ENCODE measurements around the gene PPP4R3B. TPM values are rescaled to one million over a fixed set of nuclear protein-coding genes. Genes with fewer than 3 reads are reported as not detected.

PPP4R3B gene
- total RNA-seq, 1 experiment from 2014 or later, result 40.8 TPM

- TF ChIP-seq ELF1 (IDR thresholded peaks at IDR 0.05; ENCODE audit: borderline replicate concordance, low read depth) (no peak), CBX3 (IDR thresholded peaks at IDR 0.05; ENCODE audit: low read depth) (no peak), YY1 (IDR thresholded peaks at IDR 0.05; ENCODE audit: extremely low read depth, insufficient replicate concordance, low read depth, low read length) (no peak), MAX (IDR thresholded peaks at IDR 0.05) (no peak), EGR1 (IDR thresholded peaks at IDR 0.05; ENCODE audit: low read depth) (no peak), SP1 (IDR thresholded peaks at IDR 0.05; ENCODE audit: low read depth) (no peak), JUND (IDR thresholded peaks at IDR 0.05) (no peak), CEBPB (IDR thresholded peaks at IDR 0.05; ENCODE audit: low read depth) (no peak), SRF (IDR thresholded peaks at IDR 0.05; ENCODE audit: low read depth) (no peak), SIN3A (IDR thresholded peaks at IDR 0.05; ENCODE audit: low read depth) (no peak), EZH2phosphoT487 (IDR thresholded peaks at IDR 0.05; ENCODE audit: borderline replicate concordance) (no peak)
- TF ChIP-seq, protein P1, sequence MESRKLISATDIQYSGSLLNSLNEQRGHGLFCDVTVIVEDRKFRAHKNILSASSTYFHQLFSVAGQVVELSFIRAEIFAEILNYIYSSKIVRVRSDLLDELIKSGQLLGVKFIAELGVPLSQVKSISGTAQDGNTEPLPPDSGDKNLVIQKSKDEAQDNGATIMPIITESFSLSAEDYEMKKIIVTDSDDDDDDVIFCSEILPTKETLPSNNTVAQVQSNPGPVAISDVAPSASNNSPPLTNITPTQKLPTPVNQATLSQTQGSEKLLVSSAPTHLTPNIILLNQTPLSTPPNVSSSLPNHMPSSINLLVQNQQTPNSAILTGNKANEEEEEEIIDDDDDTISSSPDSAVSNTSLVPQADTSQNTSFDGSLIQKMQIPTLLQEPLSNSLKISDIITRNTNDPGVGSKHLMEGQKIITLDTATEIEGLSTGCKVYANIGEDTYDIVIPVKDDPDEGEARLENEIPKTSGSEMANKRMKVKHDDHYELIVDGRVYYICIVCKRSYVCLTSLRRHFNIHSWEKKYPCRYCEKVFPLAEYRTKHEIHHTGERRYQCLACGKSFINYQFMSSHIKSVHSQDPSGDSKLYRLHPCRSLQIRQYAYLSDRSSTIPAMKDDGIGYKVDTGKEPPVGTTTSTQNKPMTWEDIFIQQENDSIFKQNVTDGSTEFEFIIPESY (IDR thresholded peaks at IDR 0.05; ENCODE audit: extremely low read depth, insufficient replicate concordance, low read length), result no peak
Measured at GRCh38 chr2:55556809-55557208, 60.6 kb downstream of the PPP4R3B start (continued).

GRCh38 chr2:55555977-55556376 lies 61.4 kb downstream of the PPP4R3B start:
- intact Hi-C loops (cut with micrococcal nuclease), result no loop called here
- ATAC-seq (no peak), DNase-seq (ENCODE audit: low read depth, low spot score) (no peak)
- Histone ChIP-seq H3K4me3 (replicated peaks in 1 of 2; ENCODE audit: low read depth in 1 of 2, low read length in 2 of 2) (no peak overlapping the region), H3K4me2 (ENCODE audit: low read length) (peak overlapping the region; percentile 62), H3K9ac (ENCODE audit: low read length) (no peak overlapping the region), H3K79me2 (ENCODE audit: insufficient read depth, low read length) (no peaks in the 10 kb centered on the region), H3K4me1 (ENCODE audit: control insufficient read depth in 1 of 2, insufficient read depth in 2 of 2, low read length in 2 of 2) (peaks cover 10 to 14% of the 10 kb centered on the region in 2 experiments), H3K27me3 (ENCODE audit: insufficient read depth, low read length) (no peaks in the 10 kb centered on the region), H4K20me1 (ENCODE audit: insufficient read depth) (0 out of 2 replicates have a peak, but pooled peaks cover 3% of the 10 kb centered on the region), H3K27ac (ENCODE audit: low read depth, low read length) (no peak overlapping the region), H2AFZ (ENCODE audit: low read depth, low read length, poor library complexity, severe bottlenecking) (no peak overlapping the region), H3K36me3 (ENCODE audit: control insufficient read depth in 1 of 2, insufficient read depth in 2 of 2, low read length in 2 of 2) (peaks cover 10 to 13% of the 10 kb centered on the region in 2 experiments; a peak in 3 of 4 replicates), H3K9me2 (ENCODE audit: insufficient read depth) (no peaks in the 10 kb centered on the region), H3K9me3 (ENCODE audit: control insufficient read depth in 1 of 2, insufficient read depth in 1 of 2, low read depth in 1 of 2, low read length in 2 of 2) (peaks cover 0 to 1% of the 10 kb centered on the region in 2 experiments; a peak in 2 of 4 replicates)
- ChIA-PET CTCF (no interaction called here), POLR2A (no interaction called here), RAD21 (ENCODE audit: low non-redundant PET in 1 of 2, low total read pairs in 2 of 2, uncharacterized antibody in 2 of 2, unreplicated experiment in 2 of 2) (no interaction called here)
- BruUV-seq (replicated peaks), result no TSS peak
- TF ChIP-seq, protein P2, sequence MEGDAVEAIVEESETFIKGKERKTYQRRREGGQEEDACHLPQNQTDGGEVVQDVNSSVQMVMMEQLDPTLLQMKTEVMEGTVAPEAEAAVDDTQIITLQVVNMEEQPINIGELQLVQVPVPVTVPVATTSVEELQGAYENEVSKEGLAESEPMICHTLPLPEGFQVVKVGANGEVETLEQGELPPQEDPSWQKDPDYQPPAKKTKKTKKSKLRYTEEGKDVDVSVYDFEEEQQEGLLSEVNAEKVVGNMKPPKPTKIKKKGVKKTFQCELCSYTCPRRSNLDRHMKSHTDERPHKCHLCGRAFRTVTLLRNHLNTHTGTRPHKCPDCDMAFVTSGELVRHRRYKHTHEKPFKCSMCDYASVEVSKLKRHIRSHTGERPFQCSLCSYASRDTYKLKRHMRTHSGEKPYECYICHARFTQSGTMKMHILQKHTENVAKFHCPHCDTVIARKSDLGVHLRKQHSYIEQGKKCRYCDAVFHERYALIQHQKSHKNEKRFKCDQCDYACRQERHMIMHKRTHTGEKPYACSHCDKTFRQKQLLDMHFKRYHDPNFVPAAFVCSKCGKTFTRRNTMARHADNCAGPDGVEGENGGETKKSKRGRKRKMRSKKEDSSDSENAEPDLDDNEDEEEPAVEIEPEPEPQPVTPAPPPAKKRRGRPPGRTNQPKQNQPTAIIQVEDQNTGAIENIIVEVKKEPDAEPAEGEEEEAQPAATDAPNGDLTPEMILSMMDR (IDR thresholded peaks at IDR 0.05 in 2 of 3, conservative IDR thresholded peaks at IDR 0.05 in 1 of 3; ENCODE audit: borderline replicate concordance in 1 of 3, insufficient read depth in 1 of 3, low read depth in 2 of 3, low read length in 2 of 3), result no peak
- TF ChIP-seq EZH2phosphoT487 (IDR thresholded peaks at IDR 0.05; ENCODE audit: borderline replicate concordance) (no peak), MAX (IDR thresholded peaks at IDR 0.05) (no peak), POLR2A (IDR thresholded peaks at IDR 0.05; ENCODE audit: borderline replicate concordance, extremely low read depth, insufficient read depth, insufficient read length) (no peak), FOSL1 (IDR thresholded peaks at IDR 0.05; ENCODE audit: low read depth) (0 out of 2 replicates have a peak, but pooled peaks have one; percentile 21), RAD21 (IDR thresholded peaks at IDR 0.05; ENCODE audit: low read depth) (no peak)

Measured in HCT116 (cell line).